Thyroid gland (tissue), 4 donors: Measurements from ENCODE around the gene MTAP.

Source experiments
- CTCF ChIP-seq, 6 experiments: fragments of 200-600 bp in 3 of 6; fragments of 450-650 bp in 3 of 6; sonication (generic) in 3 of 6; IDR thresholded peaks; one replicate each; pipeline ENCODE4 v1.5.1; 2016 to 2019; ENCODE audit warnings: antibody characterized with exemption in 6 of 6, mild to moderate bottlenecking in 2 of 6, inconsistent platforms in 1 of 6, moderate library complexity in 1 of 6
- POLR2A ChIP-seq, 2 donors: fragments of 450-650 bp; IDR thresholded peaks; one replicate each; pipeline ENCODE4 v1.6.1; 2017; ENCODE audit warnings: antibody characterized with exemption in 2 of 2, mild to moderate bottlenecking in 2 of 2, moderate library complexity in 1 of 2

DNA sequence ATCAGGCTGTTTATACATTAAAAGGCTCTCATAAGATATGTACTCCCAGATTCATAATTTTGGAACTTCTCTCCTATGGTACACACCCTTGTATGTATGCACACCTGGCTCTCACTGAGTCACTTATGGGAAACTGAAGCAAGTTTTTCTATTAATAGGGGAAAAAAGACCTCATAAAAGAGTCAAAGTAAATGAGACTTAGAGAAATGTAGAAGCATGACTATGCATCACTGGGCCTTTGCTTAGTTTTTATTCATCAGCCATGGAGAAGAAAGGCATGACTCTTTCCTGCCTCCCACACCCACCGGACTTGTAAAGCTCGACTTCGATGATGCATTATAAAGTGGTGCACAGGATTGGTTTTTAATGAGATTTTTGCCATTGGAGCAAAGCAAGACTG lies 28.2 kb downstream of the MTAP start:
- TF ChIP-seq CTCF (IDR thresholded peaks at IDR 0.05) = no peak
- no peak for TF ChIP-seq POLR2A (IDR thresholded peaks at IDR 0.05)
